ENCODE data around the gene TCP1.
"Not testable (repeated sequence)": the region's sequence is repeated elsewhere in the genome, so short reads cannot be mapped to it uniquely, and the experiment has no call there.

Gene TCP1

DNA sequence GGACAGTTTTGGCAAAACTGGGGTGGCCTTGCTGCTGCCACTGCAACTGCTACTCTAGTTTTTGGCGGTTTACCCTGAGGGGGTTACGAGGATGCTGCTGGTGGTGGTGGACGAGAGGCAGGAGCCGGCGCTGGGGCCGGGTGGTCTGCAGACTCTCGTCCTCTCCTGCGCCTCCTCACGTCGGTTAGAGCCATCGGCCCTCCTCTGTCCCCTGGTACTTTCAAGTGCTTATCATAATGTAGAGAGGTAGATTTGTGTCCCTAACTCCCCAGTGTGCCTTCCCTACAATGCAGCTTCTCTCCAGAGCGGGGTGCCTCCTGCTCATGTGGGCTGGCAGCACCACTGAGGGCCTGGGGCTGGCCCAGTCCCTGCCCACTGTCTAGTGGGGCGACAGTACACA is 36.6 kb upstream of the TCP1 start:
- Mint-ChIP-seq H3K27me3 (ENCODE audit: low read depth) (peaks cover 9% of the 10 kb centered on the region), H3K36me3 (ENCODE audit: low read depth) (no peaks in the 10 kb centered on the region), H3K4me3 (no peak overlapping the region), H3K9me3 (no peaks in the 10 kb centered on the region), H3K4me1 (ENCODE audit: low read depth) (peaks cover 5% of the 10 kb centered on the region), H3K27ac (no peak overlapping the region)
- DNase-seq (ENCODE audit: low spot score) = no peak

DNA sequence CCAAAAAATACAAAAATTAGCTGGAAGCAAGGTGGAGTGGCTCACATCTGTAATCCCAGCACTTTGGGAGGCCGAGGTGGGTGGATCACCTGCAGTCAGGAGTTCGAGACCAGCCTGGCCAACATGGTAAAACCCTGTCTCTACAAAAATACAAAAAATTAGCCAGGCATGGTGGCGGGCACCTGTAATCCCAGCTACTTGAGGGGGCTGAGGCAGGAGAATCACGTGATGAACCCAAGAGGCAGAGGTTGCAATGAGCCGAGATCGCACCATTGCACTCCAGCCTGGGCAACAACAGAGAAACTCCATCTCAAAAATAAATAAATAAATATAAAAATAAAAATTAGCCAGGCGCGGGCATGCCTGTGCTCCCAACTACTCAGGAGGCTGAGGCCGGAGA is 35.3 kb upstream of the TCP1 start:
- H3K9me3 Mint-ChIP-seq; H3K4me3 Mint-ChIP-seq; H3K36me3 Mint-ChIP-seq (ENCODE audit: low read depth); H3K27ac Mint-ChIP-seq; H3K27me3 Mint-ChIP-seq (ENCODE audit: low read depth); DNase-seq (ENCODE audit: low spot score): not testable (repeated sequence)
- H3K4me1 Mint-ChIP-seq (ENCODE audit: low read depth) = peaks cover 14% of the 10 kb centered on the region

DNA sequence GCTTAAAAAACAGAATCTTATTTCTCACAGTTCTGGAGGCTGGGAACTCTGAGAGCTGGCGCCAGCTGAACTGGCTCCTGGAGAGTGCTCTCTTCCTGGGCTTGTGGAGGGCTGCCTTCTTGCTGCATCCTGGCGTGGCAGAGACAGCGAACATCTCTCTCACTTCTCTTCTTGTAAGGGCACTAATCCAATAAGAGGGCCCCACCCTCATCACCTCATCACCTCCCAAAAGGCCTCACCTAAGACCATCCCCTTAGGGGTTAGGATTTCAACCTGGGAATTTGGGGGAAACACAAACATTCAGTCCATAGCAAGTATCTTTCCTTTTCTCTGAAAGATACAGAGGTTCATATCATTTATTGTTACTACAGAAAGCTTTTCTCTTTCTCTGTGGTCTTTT is 34.6 kb upstream of the TCP1 start:
- Mint-ChIP-seq H3K4me1 (ENCODE audit: low read depth) (peaks cover 15% of the 10 kb centered on the region), H3K27me3 (ENCODE audit: low read depth) (no peaks in the 10 kb centered on the region), H3K27ac (no peak overlapping the region), H3K36me3 (ENCODE audit: low read depth) (no peaks in the 10 kb centered on the region), H3K9me3 (no peaks in the 10 kb centered on the region), H3K4me3 (no peak overlapping the region)
- no peak for DNase-seq (ENCODE audit: low spot score)

DNA sequence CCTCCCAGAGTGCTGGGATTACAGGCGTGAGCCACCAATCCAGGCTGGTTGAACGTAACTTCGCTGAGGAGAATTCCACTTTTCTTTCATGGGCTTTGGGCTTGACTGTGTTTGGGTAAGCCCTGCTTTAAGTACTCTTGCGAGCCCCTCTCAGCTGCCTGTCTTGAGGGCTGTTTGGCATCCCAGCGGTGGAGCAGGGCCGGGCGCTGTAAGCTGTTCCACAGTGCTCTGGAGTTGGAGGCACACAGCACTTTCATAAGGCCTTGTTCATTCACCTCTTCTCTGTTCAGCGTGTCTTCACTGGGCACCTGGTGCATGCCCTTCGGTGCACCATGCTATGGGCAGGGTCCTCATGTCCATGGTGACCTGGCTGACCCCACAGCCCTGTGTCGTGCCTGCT is 32.3 kb upstream of the TCP1 start:
- no peak overlapping the region for H3K27ac Mint-ChIP-seq
- no peaks in the 10 kb centered on the region for H3K9me3 Mint-ChIP-seq
- peaks cover 15% of the 10 kb centered on the region for H3K4me1 Mint-ChIP-seq (ENCODE audit: low read depth)
- DNase-seq (ENCODE audit: low spot score) = no peak
- H3K27me3 Mint-ChIP-seq (ENCODE audit: low read depth) = no peaks in the 10 kb centered on the region
- no peaks in the 10 kb centered on the region for H3K36me3 Mint-ChIP-seq (ENCODE audit: low read depth)
- no peak overlapping the region for H3K4me3 Mint-ChIP-seq

DNA sequence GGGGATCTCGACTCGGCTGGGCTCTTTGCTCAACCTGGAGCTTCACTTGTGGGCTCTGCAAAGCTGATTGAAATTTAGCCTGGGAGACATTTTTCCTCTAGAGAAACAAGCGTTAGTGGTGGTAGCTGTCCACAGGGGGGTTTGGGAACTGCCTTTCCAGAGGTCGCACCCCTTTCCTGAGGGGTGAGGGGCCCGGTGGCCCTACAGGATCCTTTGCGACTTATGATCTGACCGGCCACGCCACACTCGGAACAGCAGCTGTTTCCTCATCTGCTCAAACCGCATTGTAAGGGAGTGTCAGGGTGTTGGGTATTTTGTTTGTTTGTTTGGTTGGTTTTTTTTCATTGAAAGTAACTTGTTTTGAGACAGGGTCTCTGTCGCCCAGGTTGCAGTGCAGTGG is 31.7 kb upstream of the TCP1 start:
- H3K4me1 Mint-ChIP-seq (ENCODE audit: low read depth) = peaks cover 15% of the 10 kb centered on the region
- H3K9me3 Mint-ChIP-seq = no peaks in the 10 kb centered on the region
- H3K4me3 Mint-ChIP-seq = no peak overlapping the region
- no peaks in the 10 kb centered on the region for H3K27me3 Mint-ChIP-seq (ENCODE audit: low read depth)
- no peak for DNase-seq (ENCODE audit: low spot score)
- H3K27ac Mint-ChIP-seq = no peak overlapping the region
- H3K36me3 Mint-ChIP-seq (ENCODE audit: low read depth) = no peaks in the 10 kb centered on the region

DNA sequence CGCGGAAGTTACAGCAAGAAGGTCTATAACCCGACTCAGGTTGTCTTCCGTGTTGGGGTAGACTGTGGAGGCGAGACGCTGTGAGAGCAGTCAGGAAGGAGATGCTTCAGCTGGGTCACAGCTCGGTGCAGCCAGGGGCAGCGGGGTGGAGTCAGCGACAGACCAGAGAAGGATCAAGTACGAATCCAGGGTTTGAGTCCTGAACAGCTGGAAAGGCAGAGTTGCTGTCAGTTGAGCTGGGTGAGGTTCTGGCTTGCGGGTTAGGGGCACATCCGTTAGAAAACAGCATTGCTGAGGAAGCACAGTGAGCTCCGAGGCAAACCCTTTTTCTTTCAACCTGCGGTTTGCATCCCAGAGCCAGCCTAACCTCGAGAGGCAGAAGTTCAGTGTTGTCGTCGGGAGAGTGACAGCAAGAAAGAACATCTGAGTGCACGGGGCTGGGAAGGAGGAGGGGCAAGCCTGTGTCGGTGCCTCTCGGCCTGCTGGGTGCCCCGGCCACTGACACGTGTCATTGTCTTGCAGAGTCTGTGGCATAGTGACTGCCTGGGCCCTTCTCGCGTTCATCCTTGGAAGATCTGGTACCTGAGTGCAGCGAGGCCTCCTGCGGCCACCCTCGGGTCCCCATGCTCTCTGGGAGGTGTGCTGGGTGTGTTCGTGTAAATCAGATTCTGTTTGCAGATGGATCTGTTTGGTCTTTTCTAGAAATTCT is 30.7 kb upstream of the TCP1 start:
- peak overlapping the region; percentile 91 for H3K27ac Mint-ChIP-seq
- no peaks in the 10 kb centered on the region for H3K27me3 Mint-ChIP-seq (ENCODE audit: low read depth)
- peak; percentile 30 for DNase-seq (ENCODE audit: low spot score)
- H3K9me3 Mint-ChIP-seq = no peaks in the 10 kb centered on the region
- H3K36me3 Mint-ChIP-seq (ENCODE audit: low read depth) = no peaks in the 10 kb centered on the region
- peak overlapping the region; percentile 77 for H3K4me3 Mint-ChIP-seq
- peaks cover 15% of the 10 kb centered on the region for H3K4me1 Mint-ChIP-seq (ENCODE audit: low read depth)

DNA sequence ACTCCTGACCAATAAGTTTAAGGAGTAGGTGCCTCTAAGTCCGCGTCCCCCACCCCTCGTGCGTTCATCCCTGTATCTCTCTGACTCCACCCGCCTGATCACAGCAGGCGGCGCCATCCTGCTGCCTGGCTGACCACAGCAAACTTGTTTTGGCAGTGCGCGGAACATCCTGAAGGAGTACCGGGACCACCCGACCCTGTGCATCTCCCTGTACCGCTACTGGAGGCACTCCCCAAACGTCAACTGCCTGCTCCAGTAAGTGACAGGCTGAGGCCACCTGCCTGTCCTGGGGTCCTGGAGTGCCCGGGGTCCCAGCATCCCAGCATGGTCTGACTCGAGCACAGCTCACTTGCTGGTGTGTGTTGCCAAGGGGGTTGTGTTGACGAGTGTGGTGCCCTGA is 29.7 kb upstream of the TCP1 start:
- H3K36me3 Mint-ChIP-seq (ENCODE audit: low read depth) = no peaks in the 10 kb centered on the region
- H3K4me1 Mint-ChIP-seq (ENCODE audit: low read depth) = peaks cover 15% of the 10 kb centered on the region
- no peaks in the 10 kb centered on the region for H3K9me3 Mint-ChIP-seq
- DNase-seq (ENCODE audit: low spot score) = no peak
- no peaks in the 10 kb centered on the region for H3K27me3 Mint-ChIP-seq (ENCODE audit: low read depth)
- H3K27ac Mint-ChIP-seq = peak overlapping the region; percentile 91
- peak overlapping the region; percentile 77 for H3K4me3 Mint-ChIP-seq

DNA sequence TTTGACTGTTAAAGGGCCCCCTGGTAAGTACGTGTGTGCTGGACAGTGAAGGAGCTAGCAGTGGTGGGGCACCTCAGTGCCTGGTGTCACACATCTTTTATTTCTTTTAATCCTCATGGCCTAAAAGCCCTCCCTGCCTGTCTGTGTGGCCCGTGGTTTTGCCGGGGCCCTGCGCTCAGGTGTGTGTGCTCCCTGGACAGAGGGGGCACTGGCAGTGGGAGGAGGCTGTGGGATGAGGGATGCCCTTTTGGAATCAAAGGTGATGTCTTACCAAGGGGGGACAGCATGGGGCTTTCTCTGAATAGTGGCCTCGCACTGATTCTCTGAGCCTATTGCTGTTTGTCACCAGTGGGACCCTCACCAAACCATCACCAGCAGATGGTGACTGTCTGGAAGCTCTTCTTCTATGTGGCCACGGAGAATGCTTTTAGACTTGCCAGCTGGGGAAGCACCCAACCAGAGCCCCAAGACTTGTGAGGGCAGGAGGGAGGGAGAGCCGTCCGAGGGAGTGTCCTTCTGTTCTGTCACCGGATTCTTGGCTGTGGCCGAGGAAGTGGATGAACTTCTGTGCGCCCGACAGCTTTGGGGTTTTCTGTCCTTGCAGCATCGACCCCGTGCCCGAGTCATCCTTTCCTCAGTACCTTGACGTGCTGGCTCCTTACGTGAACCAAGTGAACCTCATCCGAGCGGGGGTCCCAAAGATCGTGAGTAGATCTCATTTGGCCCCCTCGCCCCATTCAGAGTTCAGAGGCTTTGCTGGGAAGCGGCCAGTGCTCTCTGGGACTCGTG is 28.7 kb upstream of the TCP1 start:
- no peak overlapping the region for H3K4me3 Mint-ChIP-seq
- no peaks in the 10 kb centered on the region for H3K27me3 Mint-ChIP-seq (ENCODE audit: low read depth)
- no peaks in the 10 kb centered on the region for H3K36me3 Mint-ChIP-seq (ENCODE audit: low read depth)
- peaks cover 15% of the 10 kb centered on the region for H3K4me1 Mint-ChIP-seq (ENCODE audit: low read depth)
- DNase-seq (ENCODE audit: low spot score) = no peak
- H3K9me3 Mint-ChIP-seq = no peaks in the 10 kb centered on the region
- no peak overlapping the region for H3K27ac Mint-ChIP-seq

DNA sequence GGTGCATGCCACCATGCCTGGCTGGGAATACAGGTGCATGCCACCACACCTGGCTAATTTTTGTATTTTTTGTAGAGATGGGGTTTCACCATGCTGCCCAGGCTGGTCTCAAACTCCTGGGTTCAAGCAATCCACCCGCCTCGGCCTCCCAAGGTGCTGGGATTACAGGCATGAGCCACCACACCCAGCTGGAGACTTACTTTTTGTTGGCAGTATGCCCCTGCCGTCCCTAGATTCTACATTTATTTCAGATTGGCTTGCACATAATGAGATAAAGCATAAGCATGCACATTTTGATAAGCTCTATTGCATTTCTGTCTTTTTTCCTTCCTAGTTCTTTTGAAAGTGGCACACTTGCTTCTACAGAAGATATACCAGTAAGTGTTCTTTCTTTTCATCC is 27.4 kb upstream of the TCP1 start:
- not testable (repeated sequence) for H3K36me3 Mint-ChIP-seq (ENCODE audit: low read depth); DNase-seq (ENCODE audit: low spot score); H3K9me3 Mint-ChIP-seq; H3K27me3 Mint-ChIP-seq (ENCODE audit: low read depth); H3K4me3 Mint-ChIP-seq; H3K27ac Mint-ChIP-seq
- H3K4me1 Mint-ChIP-seq (ENCODE audit: low read depth) = peaks cover 15% of the 10 kb centered on the region

DNA sequence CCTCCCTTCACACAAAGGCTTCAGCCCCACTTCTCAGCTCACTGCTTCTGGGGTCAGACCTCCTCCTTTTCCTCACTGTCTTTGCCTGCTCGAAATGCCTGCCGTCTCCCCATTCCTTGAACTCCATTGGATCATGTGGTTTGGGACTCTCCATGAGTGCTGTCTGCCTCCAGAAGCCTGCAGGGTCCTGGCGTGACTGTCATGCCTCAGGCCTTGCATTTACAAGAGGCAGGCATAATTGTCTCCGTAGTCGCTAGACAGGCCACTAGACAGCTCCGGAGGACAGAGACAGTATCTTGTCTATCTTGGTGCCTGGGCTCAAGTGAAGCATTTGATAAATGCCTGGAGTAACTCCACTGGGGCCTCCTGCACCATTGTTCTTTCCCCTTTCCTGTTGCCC is 26.0 kb upstream of the TCP1 start:
- Mint-ChIP-seq H3K36me3 (ENCODE audit: low read depth) (no peaks in the 10 kb centered on the region), H3K4me3 (no peak overlapping the region), H3K27ac (no peak overlapping the region), H3K4me1 (ENCODE audit: low read depth) (peaks cover 11% of the 10 kb centered on the region), H3K27me3 (ENCODE audit: low read depth) (no peaks in the 10 kb centered on the region), H3K9me3 (no peaks in the 10 kb centered on the region)
- DNase-seq (ENCODE audit: low spot score) = no peak

DNA sequence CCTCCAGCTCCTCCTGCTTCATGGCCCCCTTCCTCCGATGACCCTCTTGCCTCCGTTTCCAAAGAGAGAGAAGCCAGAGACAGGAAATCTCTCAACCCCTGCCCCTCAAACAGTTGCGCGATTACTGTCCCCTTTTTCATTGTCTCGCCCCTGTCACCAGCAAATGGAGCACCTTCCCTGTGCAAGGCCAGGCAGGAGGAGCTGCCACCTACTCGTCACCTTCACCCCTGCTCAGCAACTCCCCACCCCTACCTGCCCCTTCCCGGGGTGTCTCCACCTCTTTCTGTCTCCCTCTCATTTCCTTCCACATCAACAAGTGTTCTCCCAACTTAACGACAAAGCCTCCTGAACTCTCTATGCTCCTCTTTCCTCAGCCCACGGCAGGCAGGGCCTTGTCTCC is 24.4 kb upstream of the TCP1 start:
- Mint-ChIP-seq H3K27ac (no peak overlapping the region), H3K36me3 (ENCODE audit: low read depth) (no peaks in the 10 kb centered on the region), H3K4me3 (no peak overlapping the region), H3K9me3 (no peaks in the 10 kb centered on the region), H3K4me1 (ENCODE audit: low read depth) (no peaks in the 10 kb centered on the region), H3K27me3 (ENCODE audit: low read depth) (no peaks in the 10 kb centered on the region)
- DNase-seq (ENCODE audit: low spot score) = no peak

DNA sequence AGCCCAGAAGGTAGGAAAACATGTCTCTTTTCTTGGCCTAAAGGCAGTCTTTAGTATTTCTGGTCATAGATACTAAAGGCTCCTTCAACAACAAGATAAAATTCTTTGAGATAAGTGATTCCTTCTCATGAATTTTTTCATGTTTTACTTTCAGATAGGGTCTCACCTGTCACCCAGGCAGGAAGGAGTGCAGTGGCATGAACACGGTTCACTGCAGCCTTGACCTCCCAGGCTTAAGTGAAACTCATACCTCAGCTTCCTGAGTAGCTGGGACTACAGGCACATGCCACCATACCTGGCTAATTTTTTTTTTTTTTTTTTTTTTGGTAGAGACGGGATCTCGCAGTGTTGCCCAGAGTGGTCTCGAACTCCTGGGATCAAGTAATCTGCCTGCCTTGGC is 19.7 kb upstream of the TCP1 start:
- no peaks in the 10 kb centered on the region for H3K4me1 Mint-ChIP-seq (ENCODE audit: low read depth)
- no peaks in the 10 kb centered on the region for H3K27me3 Mint-ChIP-seq (ENCODE audit: low read depth)
- H3K4me3 Mint-ChIP-seq = no peak overlapping the region
- H3K36me3 Mint-ChIP-seq (ENCODE audit: low read depth) = no peaks in the 10 kb centered on the region
- no peak for DNase-seq (ENCODE audit: low spot score)
- H3K9me3 Mint-ChIP-seq = no peaks in the 10 kb centered on the region
- no peak overlapping the region for H3K27ac Mint-ChIP-seq

DNA sequence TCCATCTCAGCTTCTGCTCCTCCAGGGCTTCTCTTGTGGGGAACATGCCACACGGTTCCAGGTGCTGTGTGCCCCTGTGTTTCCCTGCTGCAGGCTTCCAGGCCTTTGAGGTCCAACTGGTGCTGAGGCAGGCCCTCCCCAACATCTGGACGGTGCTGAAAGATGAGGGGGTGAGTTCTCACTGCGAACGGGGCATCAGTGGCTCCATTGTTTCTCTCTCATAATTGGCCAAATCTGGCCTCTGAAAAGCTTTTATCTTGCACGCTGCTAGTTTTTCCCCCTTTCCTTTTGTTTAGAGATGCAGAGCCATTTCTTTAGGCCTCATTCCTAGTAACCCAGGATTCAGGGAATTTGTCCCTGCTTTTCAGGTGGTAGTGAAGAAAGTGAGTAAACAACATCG is 19.2 kb upstream of the TCP1 start:
- Mint-ChIP-seq H3K36me3 (ENCODE audit: low read depth) (no peaks in the 10 kb centered on the region), H3K4me1 (ENCODE audit: low read depth) (no peaks in the 10 kb centered on the region), H3K27me3 (ENCODE audit: low read depth) (no peaks in the 10 kb centered on the region), H3K9me3 (no peaks in the 10 kb centered on the region), H3K27ac (no peak overlapping the region), H3K4me3 (no peak overlapping the region)
- DNase-seq (ENCODE audit: low spot score) = no peak

DNA sequence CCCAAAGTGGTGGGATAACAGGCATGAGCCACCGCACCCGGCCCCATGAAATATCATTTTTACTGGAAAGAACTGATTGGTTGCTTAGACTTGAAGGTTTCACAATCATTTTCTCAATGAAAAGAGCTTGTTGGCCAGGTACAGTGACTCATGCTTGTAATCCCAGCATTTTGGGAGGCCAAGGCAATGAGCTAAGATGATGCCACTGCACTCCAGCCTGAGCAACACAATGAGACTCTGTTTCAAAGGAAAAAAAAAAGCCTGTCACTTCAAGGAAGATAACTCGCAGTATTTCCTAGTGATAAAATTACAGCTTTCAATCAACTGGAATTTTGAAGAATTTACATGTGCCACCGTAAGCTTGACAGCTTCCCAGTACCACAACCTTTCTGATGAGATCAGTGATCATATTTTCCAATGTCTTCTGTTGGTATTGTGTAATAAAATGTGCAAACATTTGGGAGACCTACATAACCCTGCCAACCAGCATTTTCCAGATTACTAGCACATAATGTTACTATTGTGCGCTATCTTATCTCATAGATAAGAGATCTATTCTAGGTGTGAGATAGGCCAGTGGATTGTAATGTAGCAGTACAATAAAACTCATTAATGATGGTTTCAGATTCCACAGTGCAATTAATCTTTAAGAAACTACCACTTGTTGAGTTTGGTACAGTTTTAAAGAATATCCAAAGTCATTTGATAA is 17.9 kb upstream of the TCP1 start:
- Mint-ChIP-seq H3K27ac (no peak overlapping the region), H3K9me3 (no peaks in the 10 kb centered on the region), H3K27me3 (ENCODE audit: low read depth) (no peaks in the 10 kb centered on the region), H3K36me3 (ENCODE audit: low read depth) (no peaks in the 10 kb centered on the region), H3K4me1 (ENCODE audit: low read depth) (no peaks in the 10 kb centered on the region), H3K4me3 (no peak overlapping the region)
- no peak for DNase-seq (ENCODE audit: low spot score)

Data from T-helper 2 cell treated with Interferon-gamma antibody and Interleukin-4, amounts not matched to agents 5 μg/mL and 100 μg/mL, for 36 hours (primary cell).